Thoracic aorta (tissue), 2 donors: ENCODE measurements around the gene CFAP58. TPM values are rescaled to one million over a fixed set of nuclear protein-coding genes. Genes with fewer than 3 reads are reported as not detected.

Experiments used
- ATAC-seq: fragments of 150-250 bp; one replicate; pipeline ENCODE4 v1.8.0; 2017; ENCODE audit warnings: low read depth; ENCODE audit not compliant: insufficient number of reproducible peaks, low FRiP score
- DNase-seq: peaks from one replicate; pipeline ENCODE4 v3.0.0-alpha.2; 2020; ENCODE audit warnings: low spot score
- H3K27ac ChIP-seq, 2 donors: fragments of 200-600 bp; sonication (generic); 1 replicate in 1 of 2; 2 replicates in 1 of 2; pipeline ENCODE4 v1.5.1; 2016; ENCODE audit warnings: mild to moderate bottlenecking in 2 of 2, moderate library complexity in 2 of 2
- H3K27me3 ChIP-seq: fragments of 200-600 bp; sonication (generic); replicated peaks from 2 replicates; pipeline ENCODE4 v1.6.0; 2016; ENCODE audit warnings: mild to moderate bottlenecking; ENCODE audit not compliant: insufficient read depth
- H3K36me3 ChIP-seq: fragments of 200-600 bp; sonication (generic); one replicate; pipeline ENCODE4 v1.5.1; 2016
- H3K4me1 ChIP-seq, 2 donors: fragments of 200-600 bp; sonication (generic); 1 replicate in 1 of 2; 2 replicates in 1 of 2; pipeline versions ENCODE4 v1.5.1 to v1.6.0; 2016; ENCODE audit warnings: low read depth in 2 of 2, mild to moderate bottlenecking in 1 of 2; ENCODE audit not compliant: control insufficient read depth in 1 of 2
- H3K4me3 ChIP-seq: fragments of 200-600 bp; sonication (generic); 2 replicates; pipeline ENCODE4 v1.5.1; 2016; ENCODE audit warnings: mild to moderate bottlenecking
- H3K9me3 ChIP-seq: fragments of 200-600 bp; sonication (generic); 2 replicates; pipeline ENCODE4 v1.5.1; 2016
- CTCF ChIP-seq: fragments of 200-600 bp; sonication (generic); IDR thresholded peaks from one replicate; pipeline ENCODE4 v1.5.1; 2019; ENCODE audit warnings: antibody characterized with exemption
- total RNA-seq, 2 donors: library from RNA; depleted of rRNA; stranded (reverse); fragments of >200 nt; gene quantifications; one replicate each; pipeline versions ENCODE4 v1.1.0 to v1.2.3, GENCODE V29; 2016

CFAP58 gene
- total RNA-seq, 2 donors from 2014 or later, result 0.35 to 0.68 TPM

DNA sequence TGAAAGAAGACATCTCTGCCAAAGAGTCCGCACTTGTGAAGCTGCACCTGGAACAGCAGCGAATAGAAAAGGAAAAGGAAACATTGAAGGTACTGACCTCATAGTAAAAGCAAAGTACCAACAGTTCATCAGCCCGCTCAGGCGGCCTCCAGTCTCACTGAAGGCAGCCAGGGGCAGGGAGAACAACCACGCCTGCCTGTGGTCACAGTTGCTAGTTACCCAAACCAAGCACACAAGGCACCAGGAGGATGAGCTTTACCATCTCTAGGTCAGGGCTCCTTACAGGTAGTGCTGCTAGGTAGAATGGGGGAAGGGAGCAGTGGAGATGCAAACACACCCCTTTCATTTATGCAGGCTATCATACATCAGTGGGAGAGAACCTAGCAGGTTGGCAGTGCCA lies 39.8 kb downstream of the CFAP58 start:
- ATAC-seq (no peak), DNase-seq (no peak)
- Histone ChIP-seq H3K27ac (no peak overlapping the region), H3K4me3 (no peak overlapping the region), H3K36me3 (no peaks in the 10 kb centered on the region), H3K9me3 (no peaks in the 10 kb centered on the region), H3K27me3 (no peaks in the 10 kb centered on the region), H3K4me1 (no peaks in the 10 kb centered on the region)
- no peak for TF ChIP-seq CTCF

GRCh38 chr10:104396581-104396980 lies 42.9 kb downstream of the CFAP58 start:
- DNase-seq (no peak), ATAC-seq (no peak)
- H3K27me3 ChIP-seq, result no peaks in the 10 kb centered on the region
- H3K27ac ChIP-seq, result no peak overlapping the region
- no peaks in the 10 kb centered on the region for H3K9me3 ChIP-seq
- H3K4me3 ChIP-seq, result no peak overlapping the region
- H3K36me3 ChIP-seq, result no peaks in the 10 kb centered on the region
- no peak for TF ChIP-seq CTCF
- no peaks in the 10 kb centered on the region for H3K4me1 ChIP-seq

- no peaks in the 10 kb centered on the region for H3K9me3 ChIP-seq
Measured at GRCh38 chr10:104403636-104404035, 50.0 kb downstream of the CFAP58 start.

GRCh38 chr10:104406715-104407650 lies 53.4 kb downstream of the CFAP58 start:
- Histone ChIP-seq H3K4me3 (no peak overlapping the region), H3K9me3 (peaks cover 3% of the 10 kb centered on the region), H3K36me3 (no peaks in the 10 kb centered on the region), H3K27me3 (no peaks in the 10 kb centered on the region), H3K27ac (no peak overlapping the region), H3K4me1 (no peaks in the 10 kb centered on the region)
- no peak for DNase-seq
- peak; percentile 50 for ATAC-seq
- peak; percentile 67 for TF ChIP-seq CTCF

More at GRCh38 chr10:104403636-104404035, 50.0 kb downstream of the CFAP58 start:
- H3K36me3 ChIP-seq, result no peaks in the 10 kb centered on the region
- no peak for TF ChIP-seq CTCF
- ATAC-seq (no peak), DNase-seq (no peak)
- no peak overlapping the region for H3K27ac ChIP-seq
- no peaks in the 10 kb centered on the region for H3K27me3 ChIP-seq
- H3K4me1 ChIP-seq, result no peaks in the 10 kb centered on the region
- no peak overlapping the region for H3K4me3 ChIP-seq

GRCh38 chr10:104413528-104413927 lies 59.9 kb downstream of the CFAP58 start:
- TF ChIP-seq CTCF, result no peak
- no peak for DNase-seq

More at GRCh38 chr10:104413528-104413927, 59.9 kb downstream of the CFAP58 start:
- no peak overlapping the region for H3K4me3 ChIP-seq
- no peaks in the 10 kb centered on the region for H3K36me3 ChIP-seq
- H3K9me3 ChIP-seq, result peaks cover 3% of the 10 kb centered on the region
- no peaks in the 10 kb centered on the region for H3K4me1 ChIP-seq
- H3K27me3 ChIP-seq, result no peaks in the 10 kb centered on the region
- ATAC-seq, result no peak
- H3K27ac ChIP-seq, result no peak overlapping the region
